ENCODE data around the gene SIGLEC12.
"Not testable (repeated sequence)": the region's sequence is repeated elsewhere in the genome, so short reads cannot be mapped to it uniquely, and the experiment has no call there.

Gene SIGLEC12

DNA sequence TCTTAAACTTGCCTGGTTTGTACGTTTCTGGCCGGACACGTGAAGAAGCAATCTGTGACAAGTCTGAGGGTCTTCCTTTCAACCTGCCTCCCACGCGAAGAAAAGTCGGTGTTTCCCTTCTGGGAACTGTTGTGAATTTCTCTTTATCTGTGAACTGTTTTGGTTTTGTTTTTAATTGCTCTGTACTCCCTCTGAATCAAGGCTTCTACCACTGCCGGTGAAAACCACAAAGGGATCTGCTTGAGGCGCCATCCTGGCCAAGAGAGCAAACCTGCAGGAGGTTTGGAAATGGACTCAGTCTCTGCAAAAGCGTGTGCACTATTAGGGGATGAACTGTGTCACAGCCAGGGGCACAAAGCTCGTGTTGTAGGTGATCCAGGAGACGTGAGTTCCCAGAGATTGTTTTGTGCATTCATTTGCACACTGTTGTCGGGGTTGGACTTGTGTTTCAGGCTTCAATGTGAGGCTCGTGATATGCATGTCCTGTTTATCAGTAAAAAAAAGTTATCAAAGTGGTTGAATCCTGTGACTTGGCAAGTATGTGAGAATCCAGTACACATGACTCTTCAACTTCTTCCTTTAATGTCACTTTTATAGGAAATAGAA is 53.1 kb downstream of the SIGLEC12 start:
- no peak for DNase-seq
- Histone ChIP-seq H3K9me3 (ENCODE audit: control insufficient read depth, low read length) (no peaks in the 10 kb centered on the region), H3K4me2 (ENCODE audit: low read length, poor library complexity, severe bottlenecking) (no peak overlapping the region), H2AK5ac (ENCODE audit: low read length, severe bottlenecking) (no peak overlapping the region), H3K18ac (ENCODE audit: low read depth in 1 of 2, low read length in 2 of 2) (no peak overlapping the region), H3K27me3 (ENCODE audit: control insufficient read depth in 1 of 2, insufficient read depth in 1 of 2, low read length in 2 of 2) (peaks cover 0 to 3% of the 10 kb centered on the region in 2 experiments), H2BK120ac (ENCODE audit: low read depth, low read length) (no peak overlapping the region), H3K36me3 (ENCODE audit: control insufficient read depth in 1 of 2, insufficient read depth in 2 of 2, low read depth in 1 of 2, low read length in 2 of 2) (no peaks in the 10 kb centered on the region), H4K8ac (ENCODE audit: low read length) (no peak overlapping the region), H3K23ac (ENCODE audit: low read length in 2 of 2) (no peak overlapping the region), H3K4me1 (ENCODE audit: control insufficient read depth, insufficient read depth, low read depth, low read length) (no peaks in the 10 kb centered on the region), H3K9ac (ENCODE audit: low read length) (no peak overlapping the region), H3K79me1 (replicated peaks; ENCODE audit: low read length, poor library complexity, severe bottlenecking) (no peaks in the 10 kb centered on the region), H3K4ac (ENCODE audit: low read depth in 1 of 2, low read length in 2 of 2) (no peak overlapping the region), H2BK12ac (ENCODE audit: low read length in 2 of 2) (no peak overlapping the region), H3K4me3 (ENCODE audit: insufficient read depth in 1 of 2, low read depth in 1 of 2, low read length in 2 of 2) (no peak overlapping the region), H3K27ac (ENCODE audit: low read length, poor library complexity, severe bottlenecking) (no peak overlapping the region), H3K14ac (ENCODE audit: low read length in 2 of 2) (no peak overlapping the region), H4K91ac (ENCODE audit: low read length) (no peak overlapping the region), H2BK5ac (ENCODE audit: low read depth, low read length, poor library complexity, severe bottlenecking) (no peak overlapping the region), H2BK15ac (ENCODE audit: low read depth, poor library complexity, severe bottlenecking) (no peak overlapping the region), H2AFZ (ENCODE audit: low read depth, low read length) (no peak overlapping the region)
- WGBS = 56% methylated on average over 10 of the region's 13 CpGs

DNA sequence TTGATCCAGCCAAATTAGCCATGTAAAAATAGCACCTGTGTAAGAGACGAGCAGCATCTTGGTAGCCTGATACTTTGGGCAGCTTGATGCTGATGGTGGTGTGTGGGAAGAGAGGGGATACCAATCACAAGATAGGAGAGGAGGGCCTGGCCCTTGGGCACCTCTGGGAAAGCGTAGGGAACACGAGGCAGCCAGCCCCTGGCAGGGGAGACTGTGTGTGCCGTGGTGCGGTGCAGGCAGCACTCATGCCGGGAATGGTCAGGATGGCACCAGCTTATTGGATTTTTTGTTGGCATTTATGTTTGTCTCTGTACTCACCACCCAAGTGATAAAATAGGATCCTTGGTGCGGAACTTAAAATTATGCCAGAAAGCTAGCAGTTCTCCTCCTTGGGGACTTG is 53.6 kb downstream of the SIGLEC12 start:
- Histone ChIP-seq H2BK5ac (ENCODE audit: low read depth, low read length, poor library complexity, severe bottlenecking) (no peak overlapping the region), H3K4me2 (ENCODE audit: low read length, poor library complexity, severe bottlenecking) (no peak overlapping the region), H3K4me1 (ENCODE audit: control insufficient read depth, insufficient read depth, low read depth, low read length) (no peaks in the 10 kb centered on the region), H3K79me1 (replicated peaks; ENCODE audit: low read length, poor library complexity, severe bottlenecking) (no peaks in the 10 kb centered on the region), H3K14ac (ENCODE audit: low read length in 2 of 2) (no peak overlapping the region), H3K9me3 (ENCODE audit: control insufficient read depth, low read length) (no peaks in the 10 kb centered on the region), H3K18ac (ENCODE audit: low read depth in 1 of 2, low read length in 2 of 2) (no peak overlapping the region), H3K4ac (ENCODE audit: low read depth in 1 of 2, low read length in 2 of 2) (no peak overlapping the region), H3K27me3 (ENCODE audit: control insufficient read depth in 1 of 2, insufficient read depth in 1 of 2, low read length in 2 of 2) (peaks cover 0 to 3% of the 10 kb centered on the region in 2 experiments), H4K8ac (ENCODE audit: low read length) (no peak overlapping the region), H2BK120ac (ENCODE audit: low read depth, low read length) (no peak overlapping the region), H3K23ac (ENCODE audit: low read length in 2 of 2) (no peak overlapping the region), H2AK5ac (ENCODE audit: low read length, severe bottlenecking) (no peak overlapping the region), H3K27ac (ENCODE audit: low read length, poor library complexity, severe bottlenecking) (no peak overlapping the region), H3K36me3 (ENCODE audit: control insufficient read depth in 1 of 2, insufficient read depth in 2 of 2, low read depth in 1 of 2, low read length in 2 of 2) (no peaks in the 10 kb centered on the region), H2AFZ (ENCODE audit: low read depth, low read length) (no peak overlapping the region), H2BK15ac (ENCODE audit: low read depth, poor library complexity, severe bottlenecking) (no peak overlapping the region), H3K9ac (ENCODE audit: low read length) (no peak overlapping the region), H3K4me3 (ENCODE audit: insufficient read depth in 1 of 2, low read depth in 1 of 2, low read length in 2 of 2) (no peak overlapping the region), H2BK12ac (ENCODE audit: low read length in 2 of 2) (no peak overlapping the region), H4K91ac (ENCODE audit: low read length) (no peak overlapping the region)
- no peak for DNase-seq
- 69% methylated on average over 7 of the region's 7 CpGs for WGBS

DNA sequence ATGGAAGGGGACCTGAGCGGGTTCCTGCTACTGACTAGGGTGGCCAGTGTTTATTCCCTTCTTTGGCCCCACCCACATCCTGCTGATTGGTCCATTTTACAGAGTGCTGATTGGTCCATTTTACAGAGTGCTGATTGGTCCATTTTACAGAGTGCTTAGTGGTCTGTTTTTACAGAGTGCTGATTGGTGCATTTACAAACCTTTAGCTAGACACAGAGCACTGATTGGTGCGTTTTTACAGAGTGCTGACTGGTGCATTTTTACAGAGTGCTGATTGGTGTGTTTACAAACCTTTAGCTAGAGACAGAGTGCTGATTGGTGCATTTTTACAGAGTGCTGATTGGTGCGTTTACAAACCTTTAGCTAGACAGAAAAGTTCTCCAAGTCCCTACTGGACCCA is 54.1 kb downstream of the SIGLEC12 start:
- not testable (repeated sequence) for H3K4me1 ChIP-seq (ENCODE audit: control insufficient read depth, insufficient read depth, low read depth, low read length); H3K9me3 ChIP-seq (ENCODE audit: control insufficient read depth, low read length); H3K4ac ChIP-seq (ENCODE audit: low read depth in 1 of 2, low read length in 2 of 2); H2BK15ac ChIP-seq (ENCODE audit: low read depth, poor library complexity, severe bottlenecking); H3K4me3 ChIP-seq (ENCODE audit: insufficient read depth in 1 of 2, low read depth in 1 of 2, low read length in 2 of 2); H3K23ac ChIP-seq (ENCODE audit: low read length in 2 of 2); H3K36me3 ChIP-seq (ENCODE audit: control insufficient read depth in 1 of 2, insufficient read depth in 2 of 2, low read depth in 1 of 2, low read length in 2 of 2); H2BK12ac ChIP-seq (ENCODE audit: low read length in 2 of 2); H4K8ac ChIP-seq (ENCODE audit: low read length); H2BK120ac ChIP-seq (ENCODE audit: low read depth, low read length); H3K27me3 ChIP-seq (ENCODE audit: control insufficient read depth in 1 of 2, insufficient read depth in 1 of 2, low read length in 2 of 2); H3K14ac ChIP-seq (ENCODE audit: low read length in 2 of 2); H2BK5ac ChIP-seq (ENCODE audit: low read depth, low read length, poor library complexity, severe bottlenecking); H4K91ac ChIP-seq (ENCODE audit: low read length); H3K18ac ChIP-seq (ENCODE audit: low read depth in 1 of 2, low read length in 2 of 2); H2AFZ ChIP-seq (ENCODE audit: low read depth, low read length); H2AK5ac ChIP-seq (ENCODE audit: low read length, severe bottlenecking); H3K9ac ChIP-seq (ENCODE audit: low read length); H3K27ac ChIP-seq (ENCODE audit: low read length, poor library complexity, severe bottlenecking); DNase-seq; H3K79me1 ChIP-seq (replicated peaks; ENCODE audit: low read length, poor library complexity, severe bottlenecking); H3K4me2 ChIP-seq (ENCODE audit: low read length, poor library complexity, severe bottlenecking)
- WGBS = 58% methylated on average over 3 of the region's 3 CpGs

DNA sequence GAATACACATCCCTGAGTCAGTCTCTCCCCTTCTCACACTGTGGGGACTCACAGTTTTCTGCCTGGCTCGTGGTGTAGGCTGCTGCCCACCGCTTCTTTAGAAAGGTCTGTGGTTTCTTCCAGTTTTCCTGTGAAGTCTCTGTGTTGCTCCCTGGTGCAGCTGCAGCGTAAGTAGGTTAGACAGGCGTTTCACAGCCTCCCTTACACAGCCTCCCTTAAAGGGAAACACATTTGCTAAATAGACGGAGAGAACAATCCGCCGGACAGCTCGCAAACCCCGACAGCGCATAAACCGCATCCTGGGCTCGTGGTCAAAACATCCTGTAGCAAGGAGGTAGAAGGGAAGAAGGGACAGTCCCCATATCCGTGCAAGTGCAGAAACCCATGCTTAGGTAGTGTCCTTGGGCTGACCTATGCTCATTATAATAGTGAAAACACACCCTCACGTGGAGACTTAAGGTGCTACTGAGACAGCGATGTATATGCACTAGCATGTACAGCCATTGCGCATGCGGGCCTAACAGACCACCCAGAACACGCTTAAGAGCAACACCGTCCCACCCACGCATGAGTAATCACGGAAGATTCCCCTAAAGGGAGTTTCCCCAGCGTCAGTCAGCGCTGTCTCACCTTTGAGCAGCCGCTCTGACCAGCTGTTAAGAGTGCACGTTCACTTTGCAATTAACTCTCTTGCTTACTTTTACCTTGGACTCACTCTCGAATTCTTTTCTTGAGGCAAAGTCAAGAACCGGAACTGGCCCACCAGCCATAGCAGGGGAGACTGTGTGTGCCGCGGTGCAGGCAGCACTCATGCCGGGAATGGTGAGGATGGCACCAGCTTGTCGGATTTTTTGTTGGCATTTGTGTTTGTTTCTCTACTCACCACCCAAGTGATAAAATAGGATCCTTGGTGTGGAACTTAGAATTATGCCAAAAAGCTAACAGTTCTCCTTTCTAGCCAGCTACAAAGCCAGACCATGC is 59.9 kb downstream of the SIGLEC12 start:
- Histone ChIP-seq H2BK15ac (ENCODE audit: low read depth, poor library complexity, severe bottlenecking) (no peak overlapping the region), H3K18ac (ENCODE audit: low read depth in 1 of 2, low read length in 2 of 2) (no peak overlapping the region), H3K9me3 (ENCODE audit: control insufficient read depth, low read length) (no peaks in the 10 kb centered on the region), H3K14ac (ENCODE audit: low read length in 2 of 2) (no peak overlapping the region), H2BK12ac (ENCODE audit: low read length in 2 of 2) (no peak overlapping the region), H3K27ac (ENCODE audit: low read length, poor library complexity, severe bottlenecking) (no peak overlapping the region), H3K79me1 (replicated peaks; ENCODE audit: low read length, poor library complexity, severe bottlenecking) (no peaks in the 10 kb centered on the region), H3K23ac (ENCODE audit: low read length in 2 of 2) (no peak overlapping the region), H2AFZ (ENCODE audit: low read depth, low read length) (no peak overlapping the region), H3K4me1 (ENCODE audit: control insufficient read depth, insufficient read depth, low read depth, low read length) (no peaks in the 10 kb centered on the region), H3K9ac (ENCODE audit: low read length) (peak overlapping the region; percentile 12), H3K4me2 (ENCODE audit: low read length, poor library complexity, severe bottlenecking) (no peak overlapping the region), H3K4ac (ENCODE audit: low read depth in 1 of 2, low read length in 2 of 2) (no peak overlapping the region), H4K8ac (ENCODE audit: low read length) (no peak overlapping the region), H2AK5ac (ENCODE audit: low read length, severe bottlenecking) (no peak overlapping the region), H4K91ac (ENCODE audit: low read length) (no peak overlapping the region), H3K36me3 (ENCODE audit: control insufficient read depth in 1 of 2, insufficient read depth in 2 of 2, low read depth in 1 of 2, low read length in 2 of 2) (no peaks in the 10 kb centered on the region), H3K27me3 (ENCODE audit: control insufficient read depth in 1 of 2, insufficient read depth in 1 of 2, low read length in 2 of 2) (peaks cover 0 to 28% of the 10 kb centered on the region in 2 experiments), H3K4me3 (ENCODE audit: insufficient read depth in 1 of 2, low read depth in 1 of 2, low read length in 2 of 2) (no peak overlapping the region), H2BK120ac (ENCODE audit: low read depth, low read length) (no peak overlapping the region), H2BK5ac (ENCODE audit: low read depth, low read length, poor library complexity, severe bottlenecking) (no peak overlapping the region)
- no peak for DNase-seq
- 75% methylated on average over 29 of the region's 31 CpGs for WGBS

Data from mesenchymal stem cell (in vitro differentiated cells and primary cell).